ENCODE data around the gene SLC38A8. TPM values are rescaled to one million over a fixed set of nuclear protein-coding genes. Genes with fewer than 3 reads are reported as not detected.

The SLC38A8 gene
- total and polyA plus RNA-seq, 3 donors from 2014 or later, result 0.33 to 0.43 (median 0.39) TPM

- WGBS, 2 donors, result 92 to 94% methylated on average over 19 of the region's 19 CpGs
- H3K9me3 ChIP-seq, result no peaks in the 10 kb centered on the region
- H3K4me1 ChIP-seq, result no peaks in the 10 kb centered on the region
- TF ChIP-seq POLR2A (IDR thresholded peaks at IDR 0.05), result no peak
- TF ChIP-seq, protein P1, sequence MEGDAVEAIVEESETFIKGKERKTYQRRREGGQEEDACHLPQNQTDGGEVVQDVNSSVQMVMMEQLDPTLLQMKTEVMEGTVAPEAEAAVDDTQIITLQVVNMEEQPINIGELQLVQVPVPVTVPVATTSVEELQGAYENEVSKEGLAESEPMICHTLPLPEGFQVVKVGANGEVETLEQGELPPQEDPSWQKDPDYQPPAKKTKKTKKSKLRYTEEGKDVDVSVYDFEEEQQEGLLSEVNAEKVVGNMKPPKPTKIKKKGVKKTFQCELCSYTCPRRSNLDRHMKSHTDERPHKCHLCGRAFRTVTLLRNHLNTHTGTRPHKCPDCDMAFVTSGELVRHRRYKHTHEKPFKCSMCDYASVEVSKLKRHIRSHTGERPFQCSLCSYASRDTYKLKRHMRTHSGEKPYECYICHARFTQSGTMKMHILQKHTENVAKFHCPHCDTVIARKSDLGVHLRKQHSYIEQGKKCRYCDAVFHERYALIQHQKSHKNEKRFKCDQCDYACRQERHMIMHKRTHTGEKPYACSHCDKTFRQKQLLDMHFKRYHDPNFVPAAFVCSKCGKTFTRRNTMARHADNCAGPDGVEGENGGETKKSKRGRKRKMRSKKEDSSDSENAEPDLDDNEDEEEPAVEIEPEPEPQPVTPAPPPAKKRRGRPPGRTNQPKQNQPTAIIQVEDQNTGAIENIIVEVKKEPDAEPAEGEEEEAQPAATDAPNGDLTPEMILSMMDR (IDR thresholded peaks at IDR 0.05), result no peak
- intact Hi-C loops (cut with DNase I; ENCODE audit: low total_unique reads), result no loop called here
- no peak overlapping the region for H3K4me3 ChIP-seq
- no peaks in the 10 kb centered on the region for H3K36me3 ChIP-seq (ENCODE audit: low read depth, missing control alignments)
- H3K27me3 ChIP-seq, result no peaks in the 10 kb centered on the region
- DNase-seq, result no peak
- H3K27ac ChIP-seq, result no peak overlapping the region
Measured at GRCh38 chr16:84045818-84046470, 3.3 kb upstream of the SLC38A8 start.

GRCh38 chr16:84045001-84045817 is 2.6 kb upstream of the SLC38A8 start:
- no peak for TF ChIP-seq POLR2A (IDR thresholded peaks at IDR 0.05)
- TF ChIP-seq, protein P1 (IDR thresholded peaks at IDR 0.05), result no peak
- Histone ChIP-seq H3K27ac (no peak overlapping the region), H3K4me1 (no peaks in the 10 kb centered on the region), H3K36me3 (ENCODE audit: low read depth, missing control alignments) (no peaks in the 10 kb centered on the region), H3K4me3 (no peak overlapping the region), H3K27me3 (no peaks in the 10 kb centered on the region), H3K9me3 (no peaks in the 10 kb centered on the region)
- no peak for DNase-seq
- intact Hi-C loops (cut with DNase I; ENCODE audit: low total_unique reads), result no loop called here
- WGBS, 2 donors, result 68 to 74% methylated on average over 17 to 36 of the region's 36 CpGs

- H3K27ac ChIP-seq, result no peak overlapping the region
- H3K9me3 ChIP-seq, result no peaks in the 10 kb centered on the region
- DNase-seq, result no peak
- no peaks in the 10 kb centered on the region for H3K27me3 ChIP-seq
- WGBS, 2 donors, result 46 to 53% methylated on average over 5 of the region's 5 CpGs
- TF ChIP-seq POLR2A (IDR thresholded peaks at IDR 0.05), result no peak
- TF ChIP-seq, protein P1 (IDR thresholded peaks at IDR 0.05), result no peak
- H3K36me3 ChIP-seq (ENCODE audit: low read depth, missing control alignments), result no peaks in the 10 kb centered on the region
- intact Hi-C loops (cut with DNase I; ENCODE audit: low total_unique reads), result no loop called here
- no peak overlapping the region for H3K4me3 ChIP-seq
- no peaks in the 10 kb centered on the region for H3K4me1 ChIP-seq
Measured at GRCh38 chr16:84044118-84044488, 1.5 kb upstream of the SLC38A8 start.

- TF ChIP-seq POLR2A (IDR thresholded peaks at IDR 0.05), result no peak
- TF ChIP-seq, protein P1 (IDR thresholded peaks at IDR 0.05), result no peak
- Histone ChIP-seq H3K36me3 (ENCODE audit: low read depth, missing control alignments) (no peaks in the 10 kb centered on the region), H3K4me3 (no peak overlapping the region), H3K4me1 (no peaks in the 10 kb centered on the region), H3K27me3 (no peaks in the 10 kb centered on the region), H3K27ac (no peak overlapping the region), H3K9me3 (no peaks in the 10 kb centered on the region)
- intact Hi-C loops (cut with DNase I; ENCODE audit: low total_unique reads), result no loop called here
- no peak for DNase-seq
- 55 to 66% methylated on average over 13 to 17 of the region's 18 CpGs for WGBS, 2 donors
Measured at GRCh38 chr16:84043486-84044117, 1.0 kb upstream of the SLC38A8 start.
